Vagina (tissue), 2 donors: ENCODE results near the gene MMP23B.

ENCODE experiments used
- POLR2A ChIP-seq, 2 donors: fragments of 450-650 bp; IDR thresholded peaks; one replicate each; pipeline ENCODE4 v1.6.1; 2017; ENCODE audit warnings: antibody characterized with exemption in 2 of 2, mild to moderate bottlenecking in 2 of 2, moderate library complexity in 2 of 2
- TF ChIP-seq, protein P1 (sequence below), 3 experiments: fragments of 450-650 bp in 2 of 3; fragments of 200-600 bp in 1 of 3; sonication (generic) in 1 of 3; IDR thresholded peaks; one replicate each; pipeline ENCODE4 v1.5.1; 2017 to 2019; ENCODE audit warnings: antibody characterized with exemption in 3 of 3, mild to moderate bottlenecking in 2 of 3, moderate library complexity in 2 of 3

DNA sequence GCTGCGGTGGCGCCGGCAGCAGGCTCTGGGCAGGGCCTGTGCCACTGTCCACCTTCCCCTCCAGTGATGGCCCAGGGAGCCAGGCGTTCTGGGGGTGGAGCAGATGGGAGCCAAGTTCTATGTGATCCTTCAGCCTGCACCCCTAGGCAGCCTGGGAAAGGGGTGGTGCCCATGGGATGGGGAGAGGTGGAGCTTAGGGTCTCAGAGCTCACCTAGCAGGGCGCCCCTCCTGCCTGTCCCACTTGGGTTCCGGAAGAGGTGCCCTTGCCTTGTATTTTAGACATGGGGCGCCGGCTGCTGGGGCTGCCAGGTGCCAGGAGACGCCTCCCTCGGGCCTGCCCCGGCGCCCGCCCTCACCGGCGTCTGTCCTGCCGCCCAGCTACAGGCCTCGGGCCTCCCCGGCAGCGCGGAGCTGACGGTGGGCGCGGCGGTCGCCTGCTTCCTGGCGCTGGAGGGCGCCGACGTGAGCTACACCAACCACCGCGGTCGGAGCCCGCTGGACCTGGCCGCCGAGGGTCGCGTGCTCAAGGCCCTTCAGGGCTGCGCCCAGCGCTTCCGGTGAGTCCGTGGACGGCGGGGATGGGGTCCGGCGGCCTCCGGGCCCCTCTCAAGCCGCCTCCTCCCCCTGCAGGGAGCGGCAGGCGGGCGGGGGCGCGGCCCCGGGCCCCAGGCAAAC is 3.1 kb upstream of the MMP23B start:
- TF ChIP-seq POLR2A (IDR thresholded peaks at IDR 0.05) = no peak
- TF ChIP-seq, protein P1, sequence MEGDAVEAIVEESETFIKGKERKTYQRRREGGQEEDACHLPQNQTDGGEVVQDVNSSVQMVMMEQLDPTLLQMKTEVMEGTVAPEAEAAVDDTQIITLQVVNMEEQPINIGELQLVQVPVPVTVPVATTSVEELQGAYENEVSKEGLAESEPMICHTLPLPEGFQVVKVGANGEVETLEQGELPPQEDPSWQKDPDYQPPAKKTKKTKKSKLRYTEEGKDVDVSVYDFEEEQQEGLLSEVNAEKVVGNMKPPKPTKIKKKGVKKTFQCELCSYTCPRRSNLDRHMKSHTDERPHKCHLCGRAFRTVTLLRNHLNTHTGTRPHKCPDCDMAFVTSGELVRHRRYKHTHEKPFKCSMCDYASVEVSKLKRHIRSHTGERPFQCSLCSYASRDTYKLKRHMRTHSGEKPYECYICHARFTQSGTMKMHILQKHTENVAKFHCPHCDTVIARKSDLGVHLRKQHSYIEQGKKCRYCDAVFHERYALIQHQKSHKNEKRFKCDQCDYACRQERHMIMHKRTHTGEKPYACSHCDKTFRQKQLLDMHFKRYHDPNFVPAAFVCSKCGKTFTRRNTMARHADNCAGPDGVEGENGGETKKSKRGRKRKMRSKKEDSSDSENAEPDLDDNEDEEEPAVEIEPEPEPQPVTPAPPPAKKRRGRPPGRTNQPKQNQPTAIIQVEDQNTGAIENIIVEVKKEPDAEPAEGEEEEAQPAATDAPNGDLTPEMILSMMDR (IDR thresholded peaks at IDR 0.05) = no peak
